HG03565 (cell line): ENCODE data around the gene MATN4.

Experiments
- ATAC-seq: cut with Tn5 transposase; IDR thresholded peaks from one replicate; pipeline ENCODE4 v1.9.1; 2021; ENCODE audit warnings: mild to moderate bottlenecking, moderate library complexity; ENCODE audit not compliant: unreplicated experiment

MATN4 gene

DNA sequence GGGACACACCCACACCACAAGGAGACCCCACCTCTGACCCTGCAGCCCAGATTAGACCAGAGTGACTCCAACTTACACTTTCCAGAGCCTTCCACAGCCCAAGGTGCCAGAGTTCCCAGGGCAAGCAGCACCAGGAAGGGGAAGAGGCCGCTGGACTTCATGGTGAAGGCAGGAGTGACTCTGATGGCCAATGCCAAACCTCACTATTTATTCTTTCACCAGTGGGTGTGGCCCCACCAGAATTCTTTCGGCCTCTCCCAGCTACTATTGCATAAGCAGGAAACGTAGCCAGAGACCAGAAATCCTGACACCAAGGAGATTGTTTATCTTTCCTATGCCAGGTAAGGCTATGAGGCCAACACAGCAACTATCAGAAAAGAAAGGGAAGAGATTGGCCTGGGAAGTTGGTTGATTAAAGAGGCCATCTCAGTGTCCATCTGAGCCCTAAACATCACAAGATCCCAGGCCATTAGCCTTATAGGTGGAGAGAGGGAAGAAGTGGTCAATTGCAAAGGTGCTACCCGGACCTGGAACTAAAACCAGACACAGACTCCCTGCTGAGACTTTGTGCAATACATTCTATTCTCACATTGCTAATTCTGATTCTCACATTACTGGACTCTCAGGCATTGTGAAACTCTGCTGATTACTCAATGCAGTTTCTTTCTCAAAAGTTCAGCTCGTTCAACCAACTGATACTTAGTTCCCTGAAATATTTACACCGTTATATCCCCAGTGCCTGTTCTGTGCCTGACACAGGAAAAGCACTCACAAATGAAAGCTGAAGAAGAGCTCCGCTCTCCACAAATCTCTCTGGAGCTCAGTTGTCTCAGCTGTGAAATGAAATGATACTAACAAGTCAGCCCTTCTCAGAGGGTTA is 53.5 kb downstream of the MATN4 start, which contains the start of gene SLPI:
Gene SLPI (minus strand): TSS at position 182 of the 880 bp plus-strand sequence. CDS start 21 bp downstream, at position 161.
- no peak for ATAC-seq

DNA sequence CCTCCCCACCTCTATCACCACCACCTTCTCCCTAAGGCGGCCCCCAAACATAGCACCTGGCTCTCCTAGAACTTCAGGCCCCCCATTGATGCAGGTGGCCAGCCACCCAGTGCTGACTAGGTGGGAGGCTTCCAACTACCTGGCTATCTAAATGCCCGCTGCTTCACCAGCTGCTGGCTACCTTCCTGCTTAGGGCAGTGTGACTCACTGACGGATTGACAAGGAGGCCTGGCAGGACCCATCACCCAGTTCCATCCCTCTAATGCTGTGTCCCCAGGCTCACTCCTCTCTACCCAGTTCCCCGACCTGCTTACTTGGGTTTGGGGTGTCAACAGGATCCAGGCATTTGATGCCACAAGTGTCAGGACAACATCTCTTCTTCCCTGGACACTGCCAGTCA is 54.8 kb downstream of the MATN4 start:
- ATAC-seq = no peak

DNA sequence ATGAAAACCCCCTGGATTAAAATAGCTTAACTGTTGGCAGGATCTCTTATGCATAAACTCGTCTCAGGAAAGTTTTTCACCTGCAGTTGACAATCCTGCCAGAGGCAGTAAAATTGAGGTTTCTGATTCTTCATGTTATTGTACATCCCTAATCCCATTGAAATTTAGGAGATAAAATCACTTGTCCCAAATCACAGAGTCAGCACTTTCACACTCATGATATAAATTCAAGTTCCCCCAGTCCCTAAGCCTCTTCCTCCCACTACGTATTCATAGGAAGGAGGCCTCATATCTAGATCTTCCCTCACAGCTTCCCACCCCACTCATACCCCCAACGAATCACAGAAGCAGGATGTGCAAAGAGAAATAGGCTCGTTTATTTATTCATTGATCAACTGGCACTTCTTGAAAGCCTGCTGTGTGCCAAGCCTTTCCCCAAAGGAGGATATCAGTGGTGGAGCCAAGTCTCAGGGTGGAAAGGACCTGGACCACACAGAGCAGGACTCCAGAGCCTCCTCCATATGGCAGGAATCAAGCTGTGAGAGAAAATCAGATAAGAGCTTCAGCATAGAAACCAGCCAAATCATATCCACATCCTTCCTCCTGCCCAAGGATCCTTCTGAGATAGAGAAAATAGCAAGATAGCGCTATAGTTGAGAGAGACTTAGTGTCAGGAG is 56.1 kb downstream of the MATN4 start:
- ATAC-seq = no peak

DNA sequence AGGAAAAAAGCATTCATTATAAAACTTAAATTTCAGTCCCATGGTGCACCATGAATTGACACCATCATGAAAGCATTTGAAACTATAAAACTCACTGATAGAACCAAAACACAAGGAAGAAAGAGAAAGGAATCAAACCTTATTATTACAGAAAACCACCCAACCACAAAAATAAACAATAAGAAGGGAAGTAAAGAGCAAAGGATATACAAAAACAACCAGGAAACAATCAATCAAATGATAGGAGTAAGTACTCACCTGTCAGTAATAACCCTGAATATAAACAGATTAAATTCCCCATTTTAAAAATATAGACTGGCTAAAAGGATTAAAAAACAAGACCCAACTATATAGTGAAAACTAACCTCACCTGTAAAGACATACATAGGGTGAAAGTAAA is 59.5 kb downstream of the MATN4 start:
- no peak for ATAC-seq

DNA sequence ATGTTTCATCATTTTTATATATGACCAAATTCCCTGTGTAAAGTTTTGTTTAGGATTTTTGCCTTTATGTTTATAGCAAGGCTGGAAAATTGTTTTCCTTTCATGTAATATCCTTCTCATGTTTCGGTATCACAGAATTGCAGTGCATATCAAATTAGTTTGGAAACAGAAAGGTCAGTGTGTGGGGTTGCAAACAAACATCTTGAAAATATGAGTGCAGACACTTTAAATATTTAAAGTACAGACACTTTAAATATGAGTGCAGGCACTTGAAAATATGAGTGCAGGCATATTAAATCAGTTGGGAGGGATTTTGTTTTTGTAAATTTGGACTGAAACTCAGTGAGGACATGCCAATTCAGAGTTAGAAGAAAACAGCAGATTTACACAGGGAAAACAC is 60.2 kb downstream of the MATN4 start:
- ATAC-seq = no peak

DNA sequence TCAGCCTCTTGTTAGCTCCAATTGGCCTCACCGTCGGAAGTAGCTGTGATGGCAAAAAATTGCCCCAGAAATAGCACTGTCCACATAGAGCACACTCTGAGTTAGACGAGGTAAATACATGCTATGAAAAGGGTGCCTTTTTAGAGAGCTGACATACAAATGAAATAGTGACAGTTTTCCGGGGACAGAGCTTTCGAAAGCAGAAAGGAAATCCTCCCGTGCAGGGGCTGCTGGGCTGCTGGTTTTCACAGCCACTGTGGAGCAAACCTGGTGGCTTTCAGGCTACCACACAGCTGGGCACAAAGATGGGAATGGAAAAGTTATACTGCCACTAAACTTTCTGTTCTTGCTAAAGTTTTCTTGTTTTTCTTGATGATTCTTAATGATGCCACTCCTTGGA is 62.0 kb downstream of the MATN4 start:
- no peak for ATAC-seq
